Measurements from ENCODE around the gene ZNF286A. TPM values are rescaled to one million over a fixed set of nuclear protein-coding genes. Genes with fewer than 3 reads are reported as not detected.
"Not testable (repeated sequence)": the region's sequence is repeated elsewhere in the genome, so short reads cannot be mapped to it uniquely, and the experiment has no call there.

The ZNF286A gene
- total RNA-seq, 4 donors from 2014 or later, result 6.0 to 34.6 (median 21.2) TPM

GRCh38 chr17:15740570-15741120 lies 41.1 kb downstream of the ZNF286A start:
- no peak overlapping the region for H3K4me3 ChIP-seq (ENCODE audit: low read depth, poor library complexity, severe bottlenecking)
- intact Hi-C loops (cut with DNase I; ENCODE audit: low total_unique reads), result no loop called here
- no peak for TF ChIP-seq POLR2A (IDR thresholded peaks at IDR 0.05)
- 95 to 100% methylated on average over 1 to 6 of the region's 7 CpGs for WGBS, 2 donors
- no peak for DNase-seq (ENCODE audit: low spot score in 2 of 2)

- no peak overlapping the region for H3K4me3 ChIP-seq (ENCODE audit: low read depth, poor library complexity, severe bottlenecking)
- TF ChIP-seq POLR2A (IDR thresholded peaks at IDR 0.05), result no peak
- TF ChIP-seq, protein P1, sequence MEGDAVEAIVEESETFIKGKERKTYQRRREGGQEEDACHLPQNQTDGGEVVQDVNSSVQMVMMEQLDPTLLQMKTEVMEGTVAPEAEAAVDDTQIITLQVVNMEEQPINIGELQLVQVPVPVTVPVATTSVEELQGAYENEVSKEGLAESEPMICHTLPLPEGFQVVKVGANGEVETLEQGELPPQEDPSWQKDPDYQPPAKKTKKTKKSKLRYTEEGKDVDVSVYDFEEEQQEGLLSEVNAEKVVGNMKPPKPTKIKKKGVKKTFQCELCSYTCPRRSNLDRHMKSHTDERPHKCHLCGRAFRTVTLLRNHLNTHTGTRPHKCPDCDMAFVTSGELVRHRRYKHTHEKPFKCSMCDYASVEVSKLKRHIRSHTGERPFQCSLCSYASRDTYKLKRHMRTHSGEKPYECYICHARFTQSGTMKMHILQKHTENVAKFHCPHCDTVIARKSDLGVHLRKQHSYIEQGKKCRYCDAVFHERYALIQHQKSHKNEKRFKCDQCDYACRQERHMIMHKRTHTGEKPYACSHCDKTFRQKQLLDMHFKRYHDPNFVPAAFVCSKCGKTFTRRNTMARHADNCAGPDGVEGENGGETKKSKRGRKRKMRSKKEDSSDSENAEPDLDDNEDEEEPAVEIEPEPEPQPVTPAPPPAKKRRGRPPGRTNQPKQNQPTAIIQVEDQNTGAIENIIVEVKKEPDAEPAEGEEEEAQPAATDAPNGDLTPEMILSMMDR (IDR thresholded peaks at IDR 0.05), result no peak
- no peak for DNase-seq (ENCODE audit: low spot score in 2 of 2)
- intact Hi-C loops (cut with DNase I; ENCODE audit: low total_unique reads), result no loop called here
- 91% methylated on average over 5 to 9 of the region's 9 CpGs for WGBS, 2 donors
Measured at GRCh38 chr17:15741624-15742023, 42.1 kb downstream of the ZNF286A start.

DNA sequence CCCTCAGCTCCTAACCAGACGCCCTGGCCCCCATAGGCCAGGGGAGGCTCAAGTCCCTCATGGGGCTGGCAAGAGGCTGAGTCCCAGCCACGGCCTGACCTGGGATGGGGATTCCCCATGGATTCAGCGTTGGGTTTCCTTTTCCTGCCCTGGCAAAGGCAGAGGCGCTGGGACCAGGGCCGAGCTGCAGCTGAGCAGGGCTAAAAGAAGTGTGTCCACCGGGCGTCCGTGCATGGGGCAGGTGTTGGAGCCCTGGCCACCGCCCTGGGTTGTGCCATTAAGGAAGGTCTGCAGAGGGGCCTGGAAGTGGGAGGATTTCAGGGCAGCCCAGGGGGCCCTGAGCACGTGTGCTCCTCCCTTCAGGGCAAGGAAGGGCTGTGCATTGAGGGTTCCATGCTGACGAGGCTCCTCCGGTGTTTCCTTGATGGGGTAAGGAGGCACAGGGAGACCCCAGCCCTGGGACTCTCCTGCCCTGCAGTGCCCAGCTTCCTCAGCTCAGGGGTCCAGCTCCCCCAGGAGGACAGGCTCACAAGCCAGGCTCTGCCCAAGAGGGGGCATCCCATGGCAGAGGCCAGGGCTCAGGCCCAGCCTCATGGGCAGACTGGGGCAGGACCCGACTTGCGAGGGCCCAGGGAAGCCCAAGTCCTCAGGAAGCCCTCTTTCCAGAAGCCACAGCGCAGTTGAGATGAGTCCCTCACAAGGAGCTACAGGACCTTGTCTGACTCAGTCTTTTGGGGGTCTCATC lies 42.7 kb downstream of the ZNF286A start:
- H3K4me3 ChIP-seq (ENCODE audit: low read depth, poor library complexity, severe bottlenecking), result no peak overlapping the region
- no peak for DNase-seq (ENCODE audit: low spot score in 2 of 2)
- intact Hi-C loops (cut with DNase I; ENCODE audit: low total_unique reads), result no loop called here
- TF ChIP-seq, protein P1 (IDR thresholded peaks at IDR 0.05), result no peak
- TF ChIP-seq POLR2A (IDR thresholded peaks at IDR 0.05), result no peak
- 73 to 83% methylated on average over 7 to 15 of the region's 15 CpGs for WGBS, 2 donors

GRCh38 chr17:15742921-15743320 lies 43.4 kb downstream of the ZNF286A start:
- no peak for DNase-seq (ENCODE audit: low spot score in 2 of 2)
- intact Hi-C loops (cut with DNase I; ENCODE audit: low total_unique reads), result no loop called here
- no peak overlapping the region for H3K4me3 ChIP-seq (ENCODE audit: low read depth, poor library complexity, severe bottlenecking)
- TF ChIP-seq, protein P1 (IDR thresholded peaks at IDR 0.05), result no peak
- no peak for TF ChIP-seq POLR2A (IDR thresholded peaks at IDR 0.05)
- WGBS, 2 donors, result 82 to 91% methylated on average over 7 of the region's 7 CpGs

GRCh38 chr17:15744074-15744676 lies 44.6 kb downstream of the ZNF286A start:
- intact Hi-C loops (cut with DNase I; ENCODE audit: low total_unique reads), result no loop called here
- no peak for DNase-seq (ENCODE audit: low spot score in 2 of 2)
- WGBS, 2 donors, result 56 to 63% methylated on average over 7 of the region's 7 CpGs
- TF ChIP-seq, protein P1 (IDR thresholded peaks at IDR 0.05), result no peak
- no peak for TF ChIP-seq POLR2A (IDR thresholded peaks at IDR 0.05)
- no peak overlapping the region for H3K4me3 ChIP-seq (ENCODE audit: low read depth, poor library complexity, severe bottlenecking)

GRCh38 chr17:15744885-15745284 lies 45.3 kb downstream of the ZNF286A start:
- WGBS, 2 donors, result 56 to 63% methylated on average over 2 of the region's 2 CpGs
- TF ChIP-seq, protein P1 (IDR thresholded peaks at IDR 0.05), result no peak
- TF ChIP-seq POLR2A (IDR thresholded peaks at IDR 0.05), result no peak
- intact Hi-C loops (cut with DNase I; ENCODE audit: low total_unique reads), result no loop called here
- H3K4me3 ChIP-seq (ENCODE audit: low read depth, poor library complexity, severe bottlenecking), result no peak overlapping the region
- no peak for DNase-seq (ENCODE audit: low spot score in 2 of 2)

DNA sequence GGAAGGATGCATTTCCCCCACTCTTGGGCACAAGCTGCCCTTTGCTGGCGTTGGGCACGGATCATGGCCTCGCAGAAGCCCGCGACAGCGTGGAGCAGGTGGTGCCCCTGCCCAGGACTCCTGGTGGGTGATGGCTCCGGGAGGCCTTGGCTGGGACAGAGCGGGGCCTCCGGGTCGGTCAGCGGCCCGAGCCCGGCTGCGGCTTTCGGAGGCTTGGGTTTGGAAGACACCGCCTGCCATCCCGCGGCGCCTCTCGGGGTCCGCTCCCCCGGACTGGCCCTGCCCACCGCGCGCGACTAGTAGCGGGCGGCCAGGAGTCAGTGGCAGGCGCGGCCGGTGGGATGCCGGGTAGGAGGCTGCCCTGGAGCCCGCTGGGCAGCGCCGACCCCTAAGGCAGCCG lies 49.9 kb downstream of the ZNF286A start:
- intact Hi-C loops (cut with DNase I; ENCODE audit: low total_unique reads); H3K4me3 ChIP-seq (ENCODE audit: low read depth, poor library complexity, severe bottlenecking); DNase-seq (ENCODE audit: low spot score in 2 of 2): not testable (repeated sequence)
- 58% methylated on average over 19 of the region's 36 CpGs; no CpG with 5 or more reads in 1 of the 2 donors for WGBS, 2 donors

DNA sequence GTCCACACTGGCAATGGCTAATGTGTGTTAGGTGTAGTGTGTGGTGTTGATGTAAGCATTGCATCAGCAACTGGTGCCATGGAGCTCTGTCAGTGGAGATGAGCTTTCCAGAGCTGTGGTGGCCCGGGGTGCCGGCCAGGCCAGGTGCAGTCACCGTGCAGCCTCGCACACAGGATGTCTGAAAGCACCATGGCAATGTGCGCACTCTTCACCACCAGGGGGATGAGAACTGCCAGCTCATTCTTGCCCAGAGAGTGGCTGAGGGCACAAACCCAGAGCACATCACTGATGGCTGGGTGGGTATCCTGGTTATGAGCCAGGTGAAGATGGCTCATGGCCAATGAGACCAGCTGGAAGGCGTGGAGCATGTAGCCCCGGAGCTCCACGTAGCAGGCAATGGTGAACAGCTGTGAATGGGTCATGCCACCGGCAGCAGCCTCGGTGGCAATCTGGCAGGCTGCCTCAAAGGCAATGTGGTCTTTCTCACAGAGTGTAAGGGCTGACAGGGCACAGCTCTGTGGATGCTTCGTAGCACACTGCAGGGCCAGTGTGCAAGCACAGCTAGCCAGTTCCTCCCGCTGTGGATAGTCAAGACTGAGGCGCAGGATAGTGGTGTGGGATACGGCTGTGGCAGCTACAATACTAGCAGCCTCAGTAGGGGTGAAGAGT lies 69.4 kb downstream of the ZNF286A start:
- WGBS, 2 donors, result 83 to 90% methylated on average over 3 to 4 of the region's 14 CpGs
- DNase-seq (ENCODE audit: low spot score in 2 of 2); H3K4me3 ChIP-seq (ENCODE audit: low read depth, poor library complexity, severe bottlenecking); intact Hi-C loops (cut with DNase I; ENCODE audit: low total_unique reads): not testable (repeated sequence)
